ENCODE results near the gene CBX3. TPM values are rescaled to one million over a fixed set of nuclear protein-coding genes. Genes with fewer than 3 reads are reported as not detected.

CBX3 gene
- total and polyA plus RNA-seq, 10 of the 15 experiments (the other 5 are each of a cell fraction or from before 2014, with no cell fraction given) = 153 to 307 (median 225) TPM

DNA sequence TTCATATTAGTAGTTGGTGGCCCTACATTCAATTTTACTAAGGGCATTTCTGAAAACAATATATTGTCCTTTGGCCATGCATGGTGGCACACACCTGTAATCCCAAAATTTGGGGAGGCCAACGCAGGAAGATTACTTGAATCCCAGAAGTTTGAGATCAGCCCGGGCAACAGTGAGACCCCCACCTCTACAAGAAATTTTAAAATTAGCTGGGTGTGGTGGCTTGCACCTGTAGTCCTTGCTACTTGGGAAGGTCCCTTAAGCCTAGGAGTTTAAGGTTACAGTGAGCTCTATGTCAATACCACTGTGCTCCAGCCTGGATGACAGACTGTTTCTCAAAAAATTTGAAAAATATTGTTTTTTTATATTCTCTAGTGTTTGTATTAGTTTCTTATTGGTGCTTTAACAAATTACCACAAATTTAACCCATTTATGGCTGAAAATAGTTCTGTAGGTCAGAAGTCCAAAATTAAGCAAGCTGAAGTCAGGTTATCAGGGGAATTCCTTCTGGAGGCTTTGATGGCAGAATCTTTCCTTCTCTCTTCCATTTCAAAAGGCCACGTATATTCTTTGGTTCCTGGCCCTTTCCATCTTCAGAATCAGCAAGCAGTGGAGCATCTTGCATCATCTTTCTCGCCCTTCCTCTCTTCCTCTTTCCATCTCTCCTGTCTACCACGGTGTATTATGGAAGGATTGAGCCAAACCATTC is 12.4 kb downstream of the CBX3 start:
- in situ Hi-C loops (cut with MboI) = no loop called here

DNA sequence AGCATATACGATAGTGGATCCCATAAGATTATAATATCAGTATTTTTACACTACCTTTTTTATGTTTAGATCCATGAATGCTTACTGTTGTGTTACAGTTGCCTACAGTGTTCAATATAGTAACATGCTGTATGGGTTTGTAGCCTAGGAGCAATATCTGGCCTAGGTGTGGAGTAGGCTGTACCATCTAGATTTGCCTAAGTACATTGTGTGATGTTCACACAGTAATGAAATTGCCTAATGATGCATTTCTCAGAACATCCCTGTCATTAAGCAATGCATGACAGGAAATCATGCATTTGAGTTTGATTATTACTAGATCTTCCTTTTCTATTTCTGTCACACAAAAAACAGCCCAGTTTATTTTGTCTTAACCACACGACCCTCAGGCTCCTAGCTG is 14.5 kb downstream of the CBX3 start:
- Histone ChIP-seq H3K27me3 (replicated peaks in 1 of 2; ENCODE audit: control insufficient read depth in 2 of 2, insufficient read depth in 2 of 2, low read length in 1 of 2) (no peaks in the 10 kb centered on the region; a peak in 1 of 4 replicates), H3K9me3 (replicated peaks; ENCODE audit: control insufficient read depth, insufficient read depth, low read length) (no peaks in the 10 kb centered on the region), H3K79me2 (ENCODE audit: control insufficient read depth, insufficient read depth, low read length) (peaks cover 3% of the 10 kb centered on the region), H3K4me3 (no peak overlapping the region), H3K27ac (ENCODE audit: control insufficient read depth, insufficient read depth) (no peak overlapping the region), H3K4me2 (ENCODE audit: control insufficient read depth, insufficient read depth) (no peak overlapping the region), H3K4me1 (ENCODE audit: control insufficient read depth, insufficient read depth, low read length) (no peaks in the 10 kb centered on the region), H3K36me3 (ENCODE audit: control insufficient read depth in 2 of 2, insufficient read depth in 2 of 2, low read length in 1 of 2) (peaks cover 0 to 11% of the 10 kb centered on the region in 2 experiments; a peak in 2 of 4 replicates), H4K20me1 (ENCODE audit: control insufficient read depth, insufficient read depth) (no peaks in the 10 kb centered on the region), H3K9ac (ENCODE audit: control insufficient read depth, insufficient read depth, low read length) (no peak overlapping the region), H2AFZ (ENCODE audit: control insufficient read depth, low read depth, low read length) (no peak overlapping the region)
- FAIRE-seq (no peak), DNase-seq (ENCODE audit: low read depth, low spot score) (no peak), ATAC-seq (peak; percentile 35; the same call in 2 of the 3 replicates)
- 74% methylated on average over 2 of the region's 2 CpGs for WGBS (ENCODE audit: insufficient coverage, insufficient replicate concordance, low lambda C conversion rate, missing lambda C conversion rate)
- SMC1A ChIA-PET (ENCODE audit: uncharacterized antibody, unreplicated experiment) = no interaction called here
- no TSS peak for BruUV-seq (replicated peaks)
- in situ Hi-C loops (cut with MboI) (no loop called here), intact Hi-C loops (cut with micrococcal nuclease; ENCODE audit: unreplicated experiment) (no loop called here)
- RAD21 ChIA-PET (ENCODE audit: unreplicated experiment) = no interaction called here
- CTCF ChIA-PET = no interaction called here
- POLR2A ChIA-PET = no interaction called here
- no peak for TF ChIP-seq LARP7 (IDR thresholded peaks at IDR 0.05)
- TF ChIP-seq, protein P1, sequence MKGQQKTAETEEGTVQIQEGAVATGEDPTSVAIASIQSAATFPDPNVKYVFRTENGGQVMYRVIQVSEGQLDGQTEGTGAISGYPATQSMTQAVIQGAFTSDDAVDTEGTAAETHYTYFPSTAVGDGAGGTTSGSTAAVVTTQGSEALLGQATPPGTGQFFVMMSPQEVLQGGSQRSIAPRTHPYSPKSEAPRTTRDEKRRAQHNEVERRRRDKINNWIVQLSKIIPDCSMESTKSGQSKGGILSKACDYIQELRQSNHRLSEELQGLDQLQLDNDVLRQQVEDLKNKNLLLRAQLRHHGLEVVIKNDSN (IDR thresholded peaks at IDR 0.05; ENCODE audit: borderline replicate concordance, extremely low read length, insufficient read depth, low read depth, low read length) = no peak
- no peak for TF ChIP-seq NFYB (IDR thresholded peaks at IDR 0.05; ENCODE audit: insufficient read depth, low read depth, low read length)
- TF ChIP-seq BCL3 (IDR thresholded peaks at IDR 0.05; ENCODE audit: borderline replicate concordance, insufficient read depth, low read depth, low read length, poor library complexity, severe bottlenecking) = no peak
- TF ChIP-seq CEBPB (IDR thresholded peaks at IDR 0.05; ENCODE audit: borderline replicate concordance in 1 of 2, low read depth in 2 of 2, low read length in 2 of 2) = no peak
- no peak for TF ChIP-seq RCOR1 (conservative IDR thresholded peaks at IDR 0.05; ENCODE audit: low read depth, low read length)
- no peak for TF ChIP-seq EP300 (IDR thresholded peaks at IDR 0.05; ENCODE audit: borderline replicate concordance in 1 of 2, control insufficient read depth in 1 of 2, low read depth in 2 of 2, low read length in 2 of 2)
- no peak for TF ChIP-seq ZNF622 (IDR thresholded peaks at IDR 0.05)

More for the DNA sequence above, 12.4 kb downstream of the CBX3 start:
- POLR2A ChIA-PET = interaction anchor here (1.3 kb wide), 1 partner anchor 62 kb away, joined by 3 read pairs; the partner anchor contains the start of gene NFE2L3
- Histone ChIP-seq H3K4me1 (ENCODE audit: control insufficient read depth, insufficient read depth, low read length) (no peaks in the 10 kb centered on the region), H3K9me3 (replicated peaks; ENCODE audit: control insufficient read depth, insufficient read depth, low read length) (no peaks in the 10 kb centered on the region), H3K27me3 (replicated peaks in 1 of 2; ENCODE audit: control insufficient read depth in 2 of 2, insufficient read depth in 2 of 2, low read length in 1 of 2) (no peaks in the 10 kb centered on the region), H3K79me2 (ENCODE audit: control insufficient read depth, insufficient read depth, low read length) (peaks cover 15% of the 10 kb centered on the region), H3K9ac (ENCODE audit: control insufficient read depth, insufficient read depth, low read length) (no peak overlapping the region), H3K27ac (ENCODE audit: control insufficient read depth, insufficient read depth) (no peak overlapping the region), H3K4me3 (no peak overlapping the region), H3K36me3 (ENCODE audit: control insufficient read depth in 2 of 2, insufficient read depth in 2 of 2, low read length in 1 of 2) (peaks cover 0 to 30% of the 10 kb centered on the region in 2 experiments; a peak in 3 of 4 replicates), H3K4me2 (ENCODE audit: control insufficient read depth, insufficient read depth) (no peak overlapping the region), H4K20me1 (ENCODE audit: control insufficient read depth, insufficient read depth) (no peaks in the 10 kb centered on the region), H2AFZ (ENCODE audit: control insufficient read depth, low read depth, low read length) (no peak overlapping the region)
- RAD21 ChIA-PET (ENCODE audit: unreplicated experiment) = interaction anchor here (1.0 to 1.7 kb wide), 2 partner anchors 9 to 10 kb away, joined by 4 read pairs; no protein-coding TSS in a partner anchor
- no peak for ATAC-seq
- no peak for FAIRE-seq
- SMC1A ChIA-PET (ENCODE audit: uncharacterized antibody, unreplicated experiment) = interaction anchor here (1.4 kb wide), 1 partner anchor 9 kb away, joined by 4 read pairs; no protein-coding TSS in a partner anchor
- 84% methylated on average over 5 of the region's 5 CpGs for WGBS (ENCODE audit: insufficient coverage, insufficient replicate concordance, low lambda C conversion rate, missing lambda C conversion rate)
- intact Hi-C loops (cut with micrococcal nuclease; ENCODE audit: unreplicated experiment) = no loop called here
- TF ChIP-seq BHLHE40 (IDR thresholded peaks at IDR 0.05; ENCODE audit: borderline replicate concordance in 1 of 2, low read depth in 2 of 2, low read length in 1 of 2) (no peak), CBX3 (IDR thresholded peaks at IDR 0.05; ENCODE audit: borderline replicate concordance, low read depth) (no peak), BACH1 (IDR thresholded peaks at IDR 0.05; ENCODE audit: borderline replicate concordance) (no peak), PML (IDR thresholded peaks at IDR 0.05; ENCODE audit: low read length) (0 out of 2 replicates have a peak, but pooled peaks have one; percentile 22), RB1 (IDR thresholded peaks at IDR 0.05; ENCODE audit: borderline replicate concordance) (no peak)
- CTCF ChIA-PET = interaction anchor here (1.6 to 2.1 kb wide), 2 partner anchors 16 to 156 kb away, joined by 4 read pairs; no protein-coding TSS in a partner anchor
- no peak for DNase-seq (ENCODE audit: low read depth, low spot score)
- BruUV-seq (replicated peaks) = no TSS peak

Measured in GM12878 (cell line).